K562 (cell line): ENCODE measurements around the gene ORAI3. TPM values are rescaled to one million over a fixed set of nuclear protein-coding genes. Genes with fewer than 3 reads are reported as not detected.

ENCODE experiments used
- CREB5 ChIP-seq: fragments of 250-450 bp; sonication (Bioruptor Pico); IDR thresholded peaks from 2 replicates; pipeline ENCODE4 v1.5.0; 2020; ENCODE audit warnings: mild to moderate bottlenecking
- DMBX1 ChIP-seq: fragments of 250-450 bp; sonication (Bioruptor Pico); IDR thresholded peaks from 2 replicates; pipeline ENCODE4 v1.8.0; 2022; ENCODE audit warnings: inconsistent platforms, mild to moderate bottlenecking, moderate library complexity, borderline replicate concordance
- EP300 ChIP-seq: IDR thresholded peaks from 2 replicates; pipeline ENCODE4 v1.6.1; 2012; ENCODE audit warnings: low read length, improper control_type of control experiment
- GTF3C2 ChIP-seq: IDR thresholded peaks from 3 replicates; pipeline ENCODE4 v1.6.1; 2011; ENCODE audit warnings: borderline replicate concordance, mild to moderate bottlenecking, moderate library complexity; ENCODE audit not compliant: insufficient read length; ENCODE audit errors: extremely low read depth
- HDGF ChIP-seq: fragments of 450-650 bp; IDR thresholded peaks from 2 replicates; pipeline ENCODE4 v1.6.1; 2016
- HMG20A ChIP-seq: fragments of 450-650 bp; formaldehyde crosslinking; conservative IDR thresholded peaks from 2 replicates; pipeline ENCODE4 v1.4.0; 2020; ENCODE audit warnings: mild to moderate bottlenecking, mixed read lengths
- HNRNPH1 ChIP-seq: fragments of 200-400 bp; formaldehyde crosslinking; optimal IDR thresholded peaks from 2 replicates; pipeline ENCODE3; 2017; ENCODE audit warnings: low read depth, mild to moderate bottlenecking, low read length, moderate library complexity
- KLF6 ChIP-seq: fragments of 250-450 bp; sonication (Bioruptor Pico); IDR thresholded peaks from 2 replicates; pipeline ENCODE4 v1.4.0; 2020; ENCODE audit warnings: mild to moderate bottlenecking, moderate library complexity, borderline replicate concordance
- MCM7 ChIP-seq, 2 experiments: fragments of 450-650 bp; IDR thresholded peaks; 2 replicates each; pipeline ENCODE4 v1.6.1; 2016 to 2018
- NCOR1 ChIP-seq: fragments of 450-650 bp; IDR thresholded peaks from 2 replicates; pipeline ENCODE4 v1.6.1; 2016; ENCODE audit warnings: mild to moderate bottlenecking, moderate library complexity
- NFIC ChIP-seq: fragments of 450-650 bp; IDR thresholded peaks from 2 replicates; pipeline ENCODE4 v1.6.1; 2017; ENCODE audit warnings: mild to moderate bottlenecking, inconsistent platforms
- RBFOX2 ChIP-seq: fragments of 200-400 bp; formaldehyde crosslinking; IDR thresholded peaks from 2 replicates; pipeline ENCODE4 v1.6.1; 2017; ENCODE audit warnings: low read depth, mild to moderate bottlenecking, low read length, moderate library complexity
- RFX1 ChIP-seq: fragments of 450-650 bp; IDR thresholded peaks from 2 replicates; pipeline ENCODE4 v1.6.1; 2016; ENCODE audit warnings: mild to moderate bottlenecking, moderate library complexity
- RUNX1 ChIP-seq: sonication (generic); IDR thresholded peaks from 2 replicates; pipeline ENCODE4 v1.6.1; 2016; ENCODE audit warnings: antibody characterized with exemption, low read depth
- SETDB1 ChIP-seq: IDR thresholded peaks from one replicate; pipeline ENCODE4 v1.6.1; 2012; ENCODE audit warnings: low read length, control low read depth, inconsistent platforms
- TFAM ChIP-seq: fragments of 250-450 bp; sonication (Bioruptor Pico); conservative IDR thresholded peaks from 2 replicates; pipeline ENCODE4 v1.5.0; 2021; ENCODE audit warnings: mild to moderate bottlenecking, moderate library complexity
- ZNF140 ChIP-seq: fragments of 250-450 bp; sonication (Bioruptor Pico); IDR thresholded peaks from 2 replicates; pipeline ENCODE4 v1.8.0; 2021; ENCODE audit warnings: moderate library complexity, mild to moderate bottlenecking, inconsistent platforms
- ZNF232 ChIP-seq: sonication (generic); formaldehyde crosslinking; IDR thresholded peaks from 2 replicates; pipeline ENCODE4 v1.8.0; 2022; ENCODE audit warnings: mild to moderate bottlenecking, missing genetic modification reagents
- polyA plus RNA-seq, 8 experiments: library from polyadenylated mRNA; depleted of rRNA in 4 of 8; stranded (reverse) in 5 of 8; unstranded in 3 of 8; fragments of >200 nt; fragmentation: Nextera tagmentation in 2 of 8; fragmentation: Illumina TruSeq in 1 of 8; extraction: Ambion mirVana in 2 of 8; extraction: Trizol in 1 of 8; gene quantifications; 2 replicates each; pipeline versions ENCODE4 v1.2.1 to v1.2.3, GENCODE V29; 2011 to 2014; ENCODE audit warnings: inconsistent platforms in 1 of 8, missing spikeins in 1 of 8
- total RNA-seq, 7 experiments: library from RNA; depleted of rRNA in 6 of 7; stranded (reverse); fragments of >200 nt in 6 of 7; fragmentation: Illumina TruSeq in 2 of 7; extraction: Trizol in 2 of 7; gene quantifications; 2 replicates each; pipeline versions ENCODE4 v1.2.1 to v1.2.3, GENCODE V29; 2011 to 2021; ENCODE audit warnings: low replicate concordance in 1 of 7
- TF ChIP-seq, protein P1 (sequence below): fragments of 450-650 bp; IDR thresholded peaks from 2 replicates; pipeline ENCODE4 v1.6.1; 2016; ENCODE audit warnings: mild to moderate bottlenecking
- TF ChIP-seq, protein P2 (sequence below): fragments of 200-400 bp; formaldehyde crosslinking; IDR thresholded peaks from 2 replicates; pipeline ENCODE4 v1.6.1; 2017; ENCODE audit warnings: mild to moderate bottlenecking, low read depth, low read length, moderate library complexity

The ORAI3 gene
- total and polyA plus RNA-seq, 9 of the 15 experiments (the other 6 are each of a cell fraction or from before 2014, with no cell fraction given): 4.9 to 23.3 (median 14.1) TPM

DNA sequence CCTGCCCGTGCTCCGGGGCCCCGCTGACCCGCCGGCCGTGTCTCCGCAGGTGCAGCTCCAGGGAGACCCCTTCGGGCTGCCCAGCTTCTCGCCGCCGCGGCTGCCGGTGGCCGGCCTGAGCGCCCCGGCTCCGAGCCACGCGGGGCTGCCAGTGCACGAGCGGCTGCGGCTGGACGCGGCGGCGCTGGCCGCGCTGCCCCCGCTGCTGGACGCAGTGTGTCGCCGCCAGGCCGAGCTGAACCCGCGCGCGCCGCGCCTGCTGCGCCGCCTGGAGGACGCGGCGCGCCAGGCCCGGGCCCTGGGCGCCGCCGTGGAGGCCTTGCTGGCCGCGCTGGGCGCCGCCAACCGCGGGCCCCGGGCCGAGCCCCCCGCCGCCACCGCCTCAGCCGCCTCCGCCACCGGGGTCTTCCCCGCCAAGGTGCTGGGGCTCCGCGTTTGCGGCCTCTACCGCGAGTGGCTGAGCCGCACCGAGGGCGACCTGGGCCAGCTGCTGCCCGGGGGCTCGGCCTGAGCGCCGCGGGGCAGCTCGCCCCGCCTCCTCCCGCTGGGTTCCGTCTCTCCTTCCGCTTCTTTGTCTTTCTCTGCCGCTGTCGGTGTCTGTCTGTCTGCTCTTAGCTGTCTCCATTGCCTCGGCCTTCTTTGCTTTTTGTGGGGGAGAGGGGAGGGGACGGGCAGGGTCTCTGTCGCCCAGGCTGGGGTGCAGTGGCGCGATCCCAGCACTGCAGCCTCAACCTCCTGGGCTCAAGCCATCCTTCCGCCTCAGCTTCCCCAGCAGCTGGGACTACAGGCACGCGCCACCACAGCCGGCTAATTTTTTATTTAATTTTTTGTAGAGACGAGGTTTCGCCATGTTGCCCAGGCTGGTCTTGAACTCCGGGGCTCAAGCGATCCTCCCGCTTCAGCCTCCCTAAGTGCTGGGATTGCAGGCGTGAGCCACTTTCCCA is 46.6 kb upstream of the ORAI3 start (continued):
- TF ChIP-seq, protein P1, sequence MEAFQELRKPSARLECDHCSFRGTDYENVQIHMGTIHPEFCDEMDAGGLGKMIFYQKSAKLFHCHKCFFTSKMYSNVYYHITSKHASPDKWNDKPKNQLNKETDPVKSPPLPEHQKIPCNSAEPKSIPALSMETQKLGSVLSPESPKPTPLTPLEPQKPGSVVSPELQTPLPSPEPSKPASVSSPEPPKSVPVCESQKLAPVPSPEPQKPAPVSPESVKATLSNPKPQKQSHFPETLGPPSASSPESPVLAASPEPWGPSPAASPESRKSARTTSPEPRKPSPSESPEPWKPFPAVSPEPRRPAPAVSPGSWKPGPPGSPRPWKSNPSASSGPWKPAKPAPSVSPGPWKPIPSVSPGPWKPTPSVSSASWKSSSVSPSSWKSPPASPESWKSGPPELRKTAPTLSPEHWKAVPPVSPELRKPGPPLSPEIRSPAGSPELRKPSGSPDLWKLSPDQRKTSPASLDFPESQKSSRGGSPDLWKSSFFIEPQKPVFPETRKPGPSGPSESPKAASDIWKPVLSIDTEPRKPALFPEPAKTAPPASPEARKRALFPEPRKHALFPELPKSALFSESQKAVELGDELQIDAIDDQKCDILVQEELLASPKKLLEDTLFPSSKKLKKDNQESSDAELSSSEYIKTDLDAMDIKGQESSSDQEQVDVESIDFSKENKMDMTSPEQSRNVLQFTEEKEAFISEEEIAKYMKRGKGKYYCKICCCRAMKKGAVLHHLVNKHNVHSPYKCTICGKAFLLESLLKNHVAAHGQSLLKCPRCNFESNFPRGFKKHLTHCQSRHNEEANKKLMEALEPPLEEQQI: no peak
- no peak for TF ChIP-seq ZNF140 (CRISPR knock-in tag)
- no peak for TF ChIP-seq EP300
- TF ChIP-seq HNRNPH1: no peak
- no peak for TF ChIP-seq NCOR1
- TF ChIP-seq SETDB1: no peak
- TF ChIP-seq RFX1: no peak
- TF ChIP-seq CREB5 (CRISPR knock-in tag): no peak
- TF ChIP-seq DMBX1 (CRISPR knock-in tag): no peak
- TF ChIP-seq ZNF232: no peak
- TF ChIP-seq KLF6: no peak
- peak; percentile 81 for TF ChIP-seq RBFOX2
- TF ChIP-seq GTF3C2: no peak
- TF ChIP-seq HMG20A (CRISPR knock-in tag): no peak
- TF ChIP-seq, protein P2, sequence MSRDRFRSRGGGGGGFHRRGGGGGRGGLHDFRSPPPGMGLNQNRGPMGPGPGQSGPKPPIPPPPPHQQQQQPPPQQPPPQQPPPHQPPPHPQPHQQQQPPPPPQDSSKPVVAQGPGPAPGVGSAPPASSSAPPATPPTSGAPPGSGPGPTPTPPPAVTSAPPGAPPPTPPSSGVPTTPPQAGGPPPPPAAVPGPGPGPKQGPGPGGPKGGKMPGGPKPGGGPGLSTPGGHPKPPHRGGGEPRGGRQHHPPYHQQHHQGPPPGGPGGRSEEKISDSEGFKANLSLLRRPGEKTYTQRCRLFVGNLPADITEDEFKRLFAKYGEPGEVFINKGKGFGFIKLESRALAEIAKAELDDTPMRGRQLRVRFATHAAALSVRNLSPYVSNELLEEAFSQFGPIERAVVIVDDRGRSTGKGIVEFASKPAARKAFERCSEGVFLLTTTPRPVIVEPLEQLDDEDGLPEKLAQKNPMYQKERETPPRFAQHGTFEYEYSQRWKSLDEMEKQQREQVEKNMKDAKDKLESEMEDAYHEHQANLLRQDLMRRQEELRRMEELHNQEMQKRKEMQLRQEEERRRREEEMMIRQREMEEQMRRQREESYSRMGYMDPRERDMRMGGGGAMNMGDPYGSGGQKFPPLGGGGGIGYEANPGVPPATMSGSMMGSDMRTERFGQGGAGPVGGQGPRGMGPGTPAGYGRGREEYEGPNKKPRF: no peak
- no peak for TF ChIP-seq MCM7 (IDR thresholded peaks at IDR 0.05)
- TF ChIP-seq TFAM (CRISPR knock-in tag): no peak
- 0 out of 2 replicates have a peak, but pooled peaks have one; percentile 69 for TF ChIP-seq HDGF
- TF ChIP-seq RUNX1: no peak
- no peak for TF ChIP-seq NFIC
